ENCODE measurements around the gene HNRNPF.

The HNRNPF gene

DNA sequence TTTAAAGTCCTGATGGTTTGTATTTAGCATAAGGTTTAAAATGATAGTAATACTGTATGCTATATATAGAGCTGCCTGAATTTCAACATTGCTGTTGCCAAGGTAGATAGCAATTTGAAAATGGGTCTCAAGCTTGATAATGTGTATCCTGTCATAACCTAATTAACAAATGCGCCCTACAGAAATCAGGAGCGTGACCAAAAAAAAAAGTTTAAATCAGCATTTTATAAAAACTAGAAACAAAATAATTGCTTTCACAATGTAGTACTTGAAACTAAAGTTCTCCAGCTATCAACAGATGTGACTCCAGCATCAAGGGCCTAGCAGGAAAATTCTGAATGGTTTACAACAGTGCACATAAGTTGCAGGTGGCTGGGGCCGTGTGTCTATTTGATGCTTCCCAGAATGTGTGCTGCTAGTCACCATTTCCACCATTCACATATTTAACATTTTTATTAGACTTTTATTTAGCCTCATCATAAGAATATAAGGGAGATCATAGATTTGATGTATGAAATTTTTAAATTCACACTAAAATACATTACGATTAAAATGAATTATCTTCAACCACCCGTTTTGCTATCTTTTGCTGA, 23.5 kb downstream of the HNRNPF start:
- no peak for DNase-seq (ENCODE audit: low spot score)
- TF ChIP-seq, protein P1, sequence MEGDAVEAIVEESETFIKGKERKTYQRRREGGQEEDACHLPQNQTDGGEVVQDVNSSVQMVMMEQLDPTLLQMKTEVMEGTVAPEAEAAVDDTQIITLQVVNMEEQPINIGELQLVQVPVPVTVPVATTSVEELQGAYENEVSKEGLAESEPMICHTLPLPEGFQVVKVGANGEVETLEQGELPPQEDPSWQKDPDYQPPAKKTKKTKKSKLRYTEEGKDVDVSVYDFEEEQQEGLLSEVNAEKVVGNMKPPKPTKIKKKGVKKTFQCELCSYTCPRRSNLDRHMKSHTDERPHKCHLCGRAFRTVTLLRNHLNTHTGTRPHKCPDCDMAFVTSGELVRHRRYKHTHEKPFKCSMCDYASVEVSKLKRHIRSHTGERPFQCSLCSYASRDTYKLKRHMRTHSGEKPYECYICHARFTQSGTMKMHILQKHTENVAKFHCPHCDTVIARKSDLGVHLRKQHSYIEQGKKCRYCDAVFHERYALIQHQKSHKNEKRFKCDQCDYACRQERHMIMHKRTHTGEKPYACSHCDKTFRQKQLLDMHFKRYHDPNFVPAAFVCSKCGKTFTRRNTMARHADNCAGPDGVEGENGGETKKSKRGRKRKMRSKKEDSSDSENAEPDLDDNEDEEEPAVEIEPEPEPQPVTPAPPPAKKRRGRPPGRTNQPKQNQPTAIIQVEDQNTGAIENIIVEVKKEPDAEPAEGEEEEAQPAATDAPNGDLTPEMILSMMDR (IDR thresholded peaks at IDR 0.05; ENCODE audit: extremely low read depth, insufficient read depth, missing control alignments) = no peak
- in situ Hi-C loops (cut with MboI; ENCODE audit: low pct_unique_long_range_greater_than_20kb, low sequenced_read_pairs, unreplicated experiment) = no loop called here

DNA sequence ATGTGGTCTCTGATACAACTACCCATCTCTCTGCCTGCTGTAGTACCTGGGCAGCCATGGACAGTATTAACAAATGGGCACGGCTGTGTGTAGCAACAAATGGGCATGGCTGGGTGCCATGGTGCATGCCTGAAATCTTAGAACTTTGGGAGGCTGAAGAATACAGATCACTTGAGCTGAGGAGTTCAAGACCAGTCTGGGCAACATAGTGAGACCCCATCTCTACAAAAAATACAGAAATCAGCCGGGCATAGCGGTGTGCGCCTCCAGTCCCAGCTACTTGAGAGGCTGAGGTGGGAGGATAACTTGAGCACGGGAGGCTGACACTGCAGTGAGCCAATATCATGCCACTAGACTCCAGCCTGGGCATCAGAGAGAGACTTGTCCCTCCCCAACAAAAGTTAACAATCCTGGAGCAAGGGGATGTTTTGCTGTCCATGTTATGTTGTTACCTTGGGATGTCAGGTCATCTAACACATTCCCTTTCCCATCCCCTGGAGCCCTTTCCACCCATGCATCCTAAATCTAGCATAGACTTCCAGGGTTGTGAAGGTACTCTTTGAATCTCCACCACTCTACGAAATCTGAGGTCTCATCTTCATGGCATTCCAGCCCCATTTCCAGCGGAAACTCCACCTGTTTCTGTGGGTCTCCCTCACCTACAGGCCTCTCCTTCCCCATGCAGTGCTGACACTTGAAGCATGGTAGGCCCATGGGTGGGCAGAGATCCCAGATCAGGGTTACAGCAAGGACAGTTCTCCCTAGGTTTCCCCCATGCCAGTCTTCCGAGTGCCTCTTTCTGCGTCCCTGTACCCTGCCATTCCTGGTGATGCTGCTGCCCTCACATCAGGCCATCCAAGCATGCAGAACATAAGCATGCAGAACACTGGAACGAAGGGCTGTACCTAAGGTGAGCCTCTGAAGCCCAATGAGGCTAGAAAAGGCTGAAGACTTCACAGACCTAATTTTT, 24.4 kb downstream of the HNRNPF start:
- in situ Hi-C loops (cut with MboI; ENCODE audit: low pct_unique_long_range_greater_than_20kb, low sequenced_read_pairs, unreplicated experiment) = no loop called here
- TF ChIP-seq, protein P1 (IDR thresholded peaks at IDR 0.05; ENCODE audit: extremely low read depth, insufficient read depth, missing control alignments) = no peak
- no peak for DNase-seq (ENCODE audit: low spot score)

DNA sequence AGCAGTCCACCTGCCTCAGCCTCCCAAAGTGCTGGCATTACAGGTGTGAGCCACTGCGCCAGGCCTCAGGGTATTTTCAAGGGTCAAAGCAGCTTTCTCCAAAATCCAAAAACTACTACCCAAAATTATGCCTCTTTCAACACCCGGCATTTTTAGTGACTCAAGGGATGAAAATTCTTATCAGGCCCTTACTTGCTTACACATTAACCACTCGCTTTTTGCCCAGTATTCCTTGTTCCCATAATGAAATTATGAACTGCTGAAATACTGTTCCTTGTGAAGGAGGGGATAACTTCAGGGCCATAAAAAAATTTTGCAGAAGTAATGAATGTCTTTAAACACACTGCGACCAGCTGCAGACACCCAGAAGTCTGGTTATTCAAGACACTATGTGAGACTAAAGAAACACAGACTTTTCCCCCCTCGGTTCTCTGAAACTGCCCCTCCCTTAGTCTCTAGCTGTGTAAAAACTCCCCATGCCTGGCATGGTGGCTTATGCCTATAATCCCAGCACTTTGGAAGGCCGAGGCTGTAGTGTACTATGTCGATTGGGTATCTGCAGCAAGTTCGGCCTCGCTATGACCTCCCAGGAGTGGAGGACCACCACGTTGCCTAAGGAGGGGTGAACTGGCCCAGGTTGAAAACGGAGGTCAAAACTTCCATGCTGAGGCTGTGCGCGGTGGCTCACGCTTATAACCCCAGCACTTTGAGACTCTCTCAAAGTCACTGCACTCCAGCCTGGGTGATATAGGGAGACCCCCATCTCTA, 25.6 kb downstream of the HNRNPF start:
- TF ChIP-seq, protein P1 (IDR thresholded peaks at IDR 0.05; ENCODE audit: extremely low read depth, insufficient read depth, missing control alignments) = no peak
- in situ Hi-C loops (cut with MboI; ENCODE audit: low pct_unique_long_range_greater_than_20kb, low sequenced_read_pairs, unreplicated experiment) = no loop called here
- DNase-seq (ENCODE audit: low spot score) = no peak

DNA sequence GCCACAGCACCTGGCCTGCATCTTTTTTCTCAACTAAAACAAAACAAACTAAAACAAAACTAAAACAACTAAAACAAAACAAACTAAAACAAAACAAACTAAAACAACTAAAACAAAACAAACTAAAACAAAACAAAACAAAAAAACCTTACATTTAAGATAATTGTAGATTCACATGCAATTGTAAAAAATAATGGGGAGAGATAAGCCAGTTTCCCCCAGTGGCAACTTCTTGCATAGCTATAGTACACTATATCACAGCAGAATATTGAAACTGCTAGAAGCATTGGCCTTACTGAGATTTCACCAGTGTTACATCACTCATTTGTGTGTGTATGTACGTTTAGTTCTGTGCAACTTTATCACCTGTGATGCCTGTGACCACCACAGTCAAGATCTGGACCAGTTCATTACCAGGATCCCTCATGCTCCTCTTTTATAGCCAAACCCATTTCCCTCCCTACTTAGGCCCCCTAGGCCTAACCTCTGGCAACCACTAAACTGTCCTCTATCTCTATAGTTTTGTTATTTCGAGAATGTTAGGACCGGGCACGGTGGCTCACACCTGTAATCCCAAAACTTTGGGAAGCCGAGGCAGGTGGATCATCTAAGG, 28.3 kb downstream of the HNRNPF start:
- in situ Hi-C loops (cut with MboI; ENCODE audit: low pct_unique_long_range_greater_than_20kb, low sequenced_read_pairs, unreplicated experiment) = no loop called here
- TF ChIP-seq, protein P1 (IDR thresholded peaks at IDR 0.05; ENCODE audit: extremely low read depth, insufficient read depth, missing control alignments) = no peak
- DNase-seq (ENCODE audit: low spot score) = no peak

GRCh38 chr10:43377424-43377883, 31.5 kb downstream of the HNRNPF start:
- DNase-seq (ENCODE audit: low spot score) = no peak
- TF ChIP-seq, protein P1 (IDR thresholded peaks at IDR 0.05; ENCODE audit: extremely low read depth, insufficient read depth, missing control alignments) = no peak
- in situ Hi-C loops (cut with MboI; ENCODE audit: low pct_unique_long_range_greater_than_20kb, low sequenced_read_pairs, unreplicated experiment) = no loop called here

All from GM13977 (cell line).